ENCODE measurements around the gene RPP14. TPM values are rescaled to one million over a fixed set of nuclear protein-coding genes. Genes with fewer than 3 reads are reported as not detected.
"Not testable (repeated sequence)": the region's sequence is repeated elsewhere in the genome, so short reads cannot be mapped to it uniquely, and the experiment has no call there.

Gene RPP14
- total RNA-seq, 1 donor from 2014 or later: 23.3 TPM

- Mint-ChIP-seq H3K9me3 (no peaks in the 10 kb centered on the region), H3K4me1 (ENCODE audit: unreplicated experiment) (peaks cover 25% of the 10 kb centered on the region), H3K36me3 (peaks cover 2% of the 10 kb centered on the region), H3K27me3 (peaks cover 3% of the 10 kb centered on the region), H3K27ac (peak overlapping the region; percentile 71), H3K4me3 (peak overlapping the region; percentile 100)
- TF ChIP-seq CTCF (conservative IDR thresholded peaks at IDR 0.05): no peak
- no peak for DNase-seq (ENCODE audit: extremely low spot score, unreplicated experiment)
Observed at GRCh38 chr3:58334013-58334321, 27.9 kb downstream of the RPP14 start.

GRCh38 chr3:58334506-58334884, 28.4 kb downstream of the RPP14 start:
- TF ChIP-seq CTCF (conservative IDR thresholded peaks at IDR 0.05): no peak
- Mint-ChIP-seq H3K27ac (peak overlapping the region; percentile 19), H3K4me1 (ENCODE audit: unreplicated experiment) (peaks cover 25% of the 10 kb centered on the region), H3K9me3 (no peaks in the 10 kb centered on the region), H3K4me3 (peak overlapping the region; percentile 100), H3K27me3 (peaks cover 3% of the 10 kb centered on the region), H3K36me3 (peaks cover 4% of the 10 kb centered on the region)
- no peak for DNase-seq (ENCODE audit: extremely low spot score, unreplicated experiment)

- Mint-ChIP-seq H3K4me3 (peak overlapping the region; percentile 12), H3K36me3 (peaks cover 4% of the 10 kb centered on the region), H3K27me3 (peaks cover 3% of the 10 kb centered on the region), H3K27ac (peak overlapping the region; percentile 40), H3K9me3 (no peaks in the 10 kb centered on the region), H3K4me1 (ENCODE audit: unreplicated experiment) (peaks cover 24% of the 10 kb centered on the region)
- no peak for DNase-seq (ENCODE audit: extremely low spot score, unreplicated experiment)
- TF ChIP-seq CTCF (conservative IDR thresholded peaks at IDR 0.05): no peak
Observed at GRCh38 chr3:58335652-58335947, 29.6 kb downstream of the RPP14 start.

- H3K4me3 Mint-ChIP-seq: no peak overlapping the region
- no peak for TF ChIP-seq CTCF (conservative IDR thresholded peaks at IDR 0.05)
- no peak for DNase-seq (ENCODE audit: extremely low spot score, unreplicated experiment)
- peaks cover 9% of the 10 kb centered on the region for H3K36me3 Mint-ChIP-seq
- no peak overlapping the region for H3K27ac Mint-ChIP-seq
- H3K27me3 Mint-ChIP-seq: no peaks in the 10 kb centered on the region
- H3K9me3 Mint-ChIP-seq: no peaks in the 10 kb centered on the region
- H3K4me1 Mint-ChIP-seq (ENCODE audit: unreplicated experiment): peaks cover 20% of the 10 kb centered on the region
Observed at GRCh38 chr3:58336135-58336882, 30.3 kb downstream of the RPP14 start.

GRCh38 chr3:58337190-58337589, 31.1 kb downstream of the RPP14 start:
- Mint-ChIP-seq H3K27ac (no peak overlapping the region), H3K27me3 (no peaks in the 10 kb centered on the region), H3K4me1 (ENCODE audit: unreplicated experiment) (peaks cover 20% of the 10 kb centered on the region), H3K36me3 (peaks cover 9% of the 10 kb centered on the region), H3K9me3 (no peaks in the 10 kb centered on the region), H3K4me3 (no peak overlapping the region)
- no peak for DNase-seq (ENCODE audit: extremely low spot score, unreplicated experiment)
- TF ChIP-seq CTCF (conservative IDR thresholded peaks at IDR 0.05): no peak

DNA sequence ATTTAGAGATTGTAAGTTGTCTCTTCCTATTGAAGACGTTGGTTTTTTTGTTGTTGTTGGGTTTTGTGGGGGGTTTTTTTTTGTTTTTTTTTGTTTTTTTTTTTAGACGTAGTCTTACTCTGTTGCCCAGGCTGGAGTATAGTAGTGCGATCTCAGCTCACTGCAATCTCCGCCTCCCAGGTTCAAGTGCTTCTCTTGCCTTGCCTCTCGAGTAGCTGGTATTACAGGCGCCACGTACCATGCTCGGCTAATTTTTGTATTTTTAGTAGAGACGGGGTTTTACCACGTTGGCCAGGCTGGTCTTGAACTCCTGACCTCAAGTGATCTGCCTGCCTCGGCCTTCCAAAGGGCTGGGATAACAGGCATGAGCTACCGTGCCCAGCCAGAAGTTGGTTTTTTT, 33.1 kb downstream of the RPP14 start:
- not testable (repeated sequence) for H3K4me3 Mint-ChIP-seq; H3K36me3 Mint-ChIP-seq; H3K9me3 Mint-ChIP-seq; H3K27ac Mint-ChIP-seq; DNase-seq (ENCODE audit: extremely low spot score, unreplicated experiment); H3K27me3 Mint-ChIP-seq
- H3K4me1 Mint-ChIP-seq (ENCODE audit: unreplicated experiment): peaks cover 11% of the 10 kb centered on the region
